ENCODE data around the gene IFNW1.

Gene IFNW1

DNA sequence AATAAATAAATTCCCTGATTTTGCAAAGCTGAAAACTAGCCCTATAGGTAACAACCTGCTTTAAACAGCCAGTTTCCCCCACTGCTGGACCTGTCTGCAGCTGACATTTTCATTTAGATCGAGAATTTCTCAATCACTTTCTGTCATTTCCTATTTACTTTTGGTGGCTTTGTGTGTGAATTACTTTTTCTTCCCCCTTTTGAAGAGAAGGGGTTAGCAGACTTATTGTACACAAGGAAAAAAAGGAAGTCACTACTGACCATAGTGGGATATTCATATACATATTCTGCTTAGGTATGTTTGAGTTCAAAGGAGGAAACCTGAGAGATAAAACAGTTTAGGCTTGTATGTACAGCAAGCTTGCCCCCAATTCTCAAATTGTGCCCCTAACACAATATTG, 36.8 kb downstream of the IFNW1 start:
- no peak for DNase-seq

DNA sequence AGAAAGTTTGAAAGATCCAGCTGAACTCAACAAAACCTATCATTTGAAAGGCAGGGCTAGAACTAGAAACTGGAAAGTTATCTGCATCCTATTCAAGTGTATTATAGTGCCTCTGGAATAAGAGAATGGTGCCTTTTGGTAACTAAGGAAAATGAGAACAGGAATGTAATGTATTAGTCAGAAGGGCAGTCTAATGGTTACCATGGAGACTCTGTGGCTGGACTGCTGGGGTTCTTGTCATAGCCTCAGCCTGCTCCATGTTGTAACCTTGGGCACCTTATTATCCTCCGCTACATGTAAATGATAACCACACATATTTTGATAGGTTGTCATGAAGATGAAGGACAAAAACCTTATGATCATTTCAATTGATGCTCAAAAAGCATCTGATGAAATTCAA, 39.3 kb downstream of the IFNW1 start:
- no peak for DNase-seq

DNA sequence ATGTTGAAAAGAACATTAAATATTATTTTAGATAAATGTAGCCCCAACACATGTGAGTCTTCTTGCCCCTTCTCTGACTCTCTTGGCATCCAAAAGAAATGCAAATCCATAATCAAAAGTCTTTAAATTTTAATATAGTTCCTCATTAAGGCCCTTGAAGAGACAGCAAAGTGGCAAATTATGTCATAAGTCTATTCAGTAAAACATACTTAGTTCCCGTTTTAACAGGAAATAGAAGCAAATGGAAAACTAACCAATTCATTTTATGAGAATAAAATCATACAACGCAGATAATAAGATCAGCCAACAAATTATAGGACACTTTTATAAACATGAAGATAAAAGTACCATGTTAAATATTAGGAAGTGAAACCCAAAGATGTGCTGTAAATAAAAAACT, 43.8 kb downstream of the IFNW1 start:
- no peak for DNase-seq

- DNase-seq, result no peak
These were observed 44.8 kb downstream of the IFNW1 start for GRCh38 chr9:21096901-21097255.

GRCh38 chr9:21096172-21096900, 45.3 kb downstream of the IFNW1 start:
- DNase-seq, result no peak

DNA sequence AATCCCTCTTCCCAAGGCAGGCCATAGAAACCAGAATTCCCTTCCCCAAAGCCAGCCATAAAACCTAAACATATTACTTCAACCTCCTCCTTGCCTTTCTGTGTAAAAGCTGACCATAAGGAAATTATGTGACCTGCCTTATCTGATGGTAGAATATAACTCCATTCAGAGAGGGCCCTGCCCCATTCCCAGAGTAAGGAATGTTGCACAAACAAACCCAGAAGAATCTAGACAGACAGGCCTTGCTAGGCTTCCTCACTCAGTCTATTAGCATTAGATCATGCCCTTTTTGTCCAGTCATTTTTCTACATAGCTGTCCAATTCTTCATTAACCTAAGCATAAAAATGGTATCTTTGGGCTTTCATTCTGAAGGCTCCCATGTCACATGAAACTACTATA, 46.1 kb downstream of the IFNW1 start:
- DNase-seq, result no peak

Data from amniotic stem cell (primary cell).